ENCODE results near the gene STIL.

GRCh38 chr1:47209091-47209490 lies 104.9 kb downstream of the STIL start:
- TF ChIP-seq CTCF (IDR thresholded peaks at IDR 0.05; ENCODE audit: insufficient read depth, low read length) (no peak), POLR2AphosphoS5 (IDR thresholded peaks at IDR 0.05; ENCODE audit: low read depth) (no peak), GABPA (IDR thresholded peaks at IDR 0.05; ENCODE audit: low read depth) (no peak), REST (IDR thresholded peaks at IDR 0.05; ENCODE audit: insufficient replicate concordance, low read depth) (no peak)
